Smooth muscle cell (in vitro differentiated cells): ENCODE data around the gene ADGRE3. TPM values are rescaled to one million over a fixed set of nuclear protein-coding genes. Genes with fewer than 3 reads are reported as not detected.

Experiments used
- DNase-seq: peaks from one replicate; lab custom pipeline; 2025; ENCODE audit not compliant: unreplicated experiment; lab: John Stamatoyannopoulos, UW
- H2AFZ ChIP-seq: fragments of 200-600 bp; sonication (generic); 2 replicates; pipeline ENCODE4 v1.6.0; 2016; ENCODE audit warnings: antibody characterized with exemption, low read depth, mild to moderate bottlenecking
- H3F3A ChIP-seq: fragments of 200-600 bp; sonication (generic); 2 replicates; pipeline ENCODE4 v1.6.0; 2017; ENCODE audit warnings: antibody characterized with exemption, low read depth
- H3K27ac ChIP-seq: fragments of 200-600 bp; sonication (generic); 2 replicates; pipeline ENCODE4 v1.5.1; 2016; ENCODE audit warnings: low read depth, mild to moderate bottlenecking
- H3K27me3 ChIP-seq: fragments of 200-600 bp; sonication (generic); 2 replicates; pipeline ENCODE4 v1.6.1; 2016; ENCODE audit warnings: low read depth, mild to moderate bottlenecking
- H3K36me3 ChIP-seq: fragments of 200-600 bp; sonication (generic); 2 replicates; pipeline ENCODE4 v1.5.1; 2016; ENCODE audit warnings: low read depth
- H3K4me1 ChIP-seq: fragments of 200-600 bp; sonication (generic); 2 replicates; pipeline ENCODE4 v1.5.1; 2016; ENCODE audit warnings: low read depth
- H3K4me2 ChIP-seq: fragments of 200-600 bp; sonication (generic); 2 replicates; pipeline ENCODE4 v1.6.0; 2016; ENCODE audit warnings: mild to moderate bottlenecking
- H3K4me3 ChIP-seq: fragments of 200-600 bp; sonication (generic); 2 replicates; pipeline ENCODE4 v1.5.1; 2016; ENCODE audit warnings: mild to moderate bottlenecking
- H3K79me2 ChIP-seq: fragments of 200-600 bp; sonication (generic); 2 replicates; pipeline ENCODE4 v1.6.0; 2016; ENCODE audit warnings: low read depth, mild to moderate bottlenecking
- H3K9ac ChIP-seq: fragments of 200-600 bp; sonication (generic); 2 replicates; pipeline ENCODE4 v1.6.0; 2016; ENCODE audit warnings: low read depth
- H3K9me3 ChIP-seq: fragments of 200-600 bp; sonication (generic); replicated peaks from 2 replicates; pipeline ENCODE4 v1.5.1; 2016; ENCODE audit warnings: low read depth
- H4K20me1 ChIP-seq: fragments of 200-600 bp; sonication (generic); 2 replicates; pipeline ENCODE4 v1.6.0; 2016; ENCODE audit warnings: low read depth
- CTCF ChIP-seq: fragments of 200-600 bp; sonication (generic); IDR thresholded peaks from 2 replicates; pipeline ENCODE4 v1.5.1; 2017; ENCODE audit warnings: borderline replicate concordance, mild to moderate bottlenecking, antibody characterized with exemption; ENCODE audit not compliant: insufficient read depth, poor library complexity, severe bottlenecking
- WGBS: methylation state at CpG from one replicate; pipeline ENCODE4 v1.1.7; 2016; ENCODE audit warnings: low lambda C conversion rate; 5-methylcytosine and 5-hydroxymethylcytosine counted together
- polyA plus RNA-seq: library from polyadenylated mRNA; unstranded; fragments of >200 nt; fragmentation: Nextera tagmentation; extraction: Ambion mirVana; gene quantifications from 2 replicates; pipeline ENCODE4 v1.2.1, GENCODE V29; 2016
- total RNA-seq: library from RNA; depleted of rRNA; stranded (reverse); fragments of >200 nt; gene quantifications from 2 replicates; pipeline ENCODE4 v1.2.3, GENCODE V29; 2014

ADGRE3 gene
- total and polyA plus RNA-seq, 2 experiments from 2014 or later: not detected

GRCh38 chr19:14682084-14682483 lies 7.4 kb upstream of the ADGRE3 start:
- Histone ChIP-seq H3K36me3 (no peaks in the 10 kb centered on the region), H3K4me2 (no peak overlapping the region), H4K20me1 (no peaks in the 10 kb centered on the region), H3K27ac (no peak overlapping the region), H3K9me3 (no peaks in the 10 kb centered on the region), H3K27me3 (no peaks in the 10 kb centered on the region), H3K4me3 (no peak overlapping the region), H3K9ac (no peak overlapping the region), H2AFZ (no peak overlapping the region), H3K4me1 (no peaks in the 10 kb centered on the region), H3K79me2 (no peaks in the 10 kb centered on the region), H3F3A (no peaks in the 10 kb centered on the region)
- DNase-seq: no peak
- 82% methylated on average over 2 of the region's 2 CpGs for WGBS
- TF ChIP-seq CTCF: no peak

GRCh38 chr19:14678199-14678598 lies 3.6 kb upstream of the ADGRE3 start:
- WGBS: 83% methylated on average over 9 of the region's 9 CpGs

GRCh38 chr19:14677464-14677863 lies 2.8 kb upstream of the ADGRE3 start:
- Histone ChIP-seq H3K9me3 (no peaks in the 10 kb centered on the region), H2AFZ (no peak overlapping the region), H3K27me3 (no peaks in the 10 kb centered on the region), H3K9ac (no peak overlapping the region), H3F3A (no peaks in the 10 kb centered on the region), H3K79me2 (no peaks in the 10 kb centered on the region), H3K4me1 (no peaks in the 10 kb centered on the region), H3K4me2 (no peak overlapping the region), H3K27ac (no peak overlapping the region), H4K20me1 (no peaks in the 10 kb centered on the region), H3K4me3 (no peak overlapping the region), H3K36me3 (no peaks in the 10 kb centered on the region)
- no peak for DNase-seq
- 81% methylated on average over 6 of the region's 6 CpGs for WGBS
- no peak for TF ChIP-seq CTCF

More at GRCh38 chr19:14678199-14678598, 3.6 kb upstream of the ADGRE3 start:
- no peaks in the 10 kb centered on the region for H3K4me1 ChIP-seq
- no peaks in the 10 kb centered on the region for H3K79me2 ChIP-seq
- no peak for DNase-seq
- H3F3A ChIP-seq: no peaks in the 10 kb centered on the region
- H3K36me3 ChIP-seq: no peaks in the 10 kb centered on the region
- H3K9me3 ChIP-seq: no peaks in the 10 kb centered on the region
- H3K27me3 ChIP-seq: no peaks in the 10 kb centered on the region
- no peaks in the 10 kb centered on the region for H4K20me1 ChIP-seq
- H3K4me3 ChIP-seq: no peak overlapping the region
- H3K27ac ChIP-seq: no peak overlapping the region
- no peak overlapping the region for H3K9ac ChIP-seq
- no peak for TF ChIP-seq CTCF
- H2AFZ ChIP-seq: no peak overlapping the region
- H3K4me2 ChIP-seq: no peak overlapping the region

GRCh38 chr19:14676762-14677161 lies 2.1 kb upstream of the ADGRE3 start:
- WGBS: 79% methylated on average over 10 of the region's 10 CpGs
- Histone ChIP-seq H2AFZ (no peak overlapping the region), H3K27me3 (no peaks in the 10 kb centered on the region)

More at GRCh38 chr19:14676762-14677161, 2.1 kb upstream of the ADGRE3 start:
- no peak overlapping the region for H3K4me3 ChIP-seq
- no peaks in the 10 kb centered on the region for H3K36me3 ChIP-seq
- DNase-seq: no peak
- H4K20me1 ChIP-seq: no peaks in the 10 kb centered on the region
- H3K9ac ChIP-seq: no peak overlapping the region
- no peak overlapping the region for H3K27ac ChIP-seq
- H3K79me2 ChIP-seq: no peaks in the 10 kb centered on the region
- H3F3A ChIP-seq: no peaks in the 10 kb centered on the region
- no peaks in the 10 kb centered on the region for H3K4me1 ChIP-seq
- no peak overlapping the region for H3K4me2 ChIP-seq
- TF ChIP-seq CTCF: no peak
- H3K9me3 ChIP-seq: no peaks in the 10 kb centered on the region
